GM20431 (cell line): ENCODE measurements around the gene PRICKLE1.

ENCODE experiments used
- in situ Hi-C: fragments of 300-500 bp; cut with MseI, MboI; formaldehyde crosslinking; loops from one replicate; pipeline ENCODE4 v1.15.0; 2020; ENCODE audit warnings: low sequenced_read_pairs; ENCODE audit not compliant: unreplicated experiment

Gene PRICKLE1

GRCh38 chr12:42468921-42469320 lies 120.6 kb downstream of the PRICKLE1 start:
- in situ Hi-C loops: no loop called here

GRCh38 chr12:42468341-42468821 lies 121.2 kb downstream of the PRICKLE1 start:
- in situ Hi-C loops: no loop called here

- in situ Hi-C loops: no loop called here
Measured at GRCh38 chr12:42463671-42464070, 125.9 kb downstream of the PRICKLE1 start.

GRCh38 chr12:42462486-42462885 lies 127.1 kb downstream of the PRICKLE1 start:
- in situ Hi-C loops: no loop called here

GRCh38 chr12:42459336-42459847 lies 130.2 kb downstream of the PRICKLE1 start:
- in situ Hi-C loops: no loop called here

GRCh38 chr12:42458575-42458974 lies 131.0 kb downstream of the PRICKLE1 start:
- in situ Hi-C loops: no loop called here

- in situ Hi-C loops: no loop called here
Measured at GRCh38 chr12:42450248-42450647, 139.3 kb downstream of the PRICKLE1 start.

- in situ Hi-C loops: no loop called here
Measured at GRCh38 chr12:42448841-42449240, 140.7 kb downstream of the PRICKLE1 start.

- in situ Hi-C loops: no loop called here
Measured at GRCh38 chr12:42447371-42447786, 142.2 kb downstream of the PRICKLE1 start.

- in situ Hi-C loops: no loop called here
Measured at GRCh38 chr12:42446761-42447160, 142.8 kb downstream of the PRICKLE1 start.

GRCh38 chr12:42445891-42446290 lies 143.7 kb downstream of the PRICKLE1 start:
- in situ Hi-C loops: no loop called here

- in situ Hi-C loops: no loop called here
Measured at GRCh38 chr12:42444192-42444943, 145.2 kb downstream of the PRICKLE1 start.

GRCh38 chr12:42442888-42443287 lies 146.7 kb downstream of the PRICKLE1 start:
- in situ Hi-C loops: no loop called here

- in situ Hi-C loops: no loop called here
Measured at GRCh38 chr12:42442311-42442759, 147.2 kb downstream of the PRICKLE1 start.

- in situ Hi-C loops: no loop called here
Measured at GRCh38 chr12:42440608-42441007, 148.9 kb downstream of the PRICKLE1 start.

- in situ Hi-C loops: no loop called here
Measured at GRCh38 chr12:42432517-42433140, 156.9 kb downstream of the PRICKLE1 start.

- in situ Hi-C loops: no loop called here
Measured at GRCh38 chr12:42428850-42429249, 160.7 kb downstream of the PRICKLE1 start.

- in situ Hi-C loops: no loop called here
Measured at GRCh38 chr12:42426746-42427145, 162.8 kb downstream of the PRICKLE1 start.

- in situ Hi-C loops: no loop called here
Measured at GRCh38 chr12:42422785-42423184, 166.8 kb downstream of the PRICKLE1 start.

GRCh38 chr12:42421844-42422779 lies 167.4 kb downstream of the PRICKLE1 start:
- in situ Hi-C loops: no loop called here
